B cell (primary cell): ENCODE data around the gene KIAA0408. TPM values are rescaled to one million over a fixed set of nuclear protein-coding genes. Genes with fewer than 3 reads are reported as not detected.

Experiments
- ATAC-seq: fragments of 200-7000 bp; cut with Tn5 transposase; one replicate; pipeline ENCODE4 v1.10.0; 2021; ENCODE audit warnings: low read depth, mild to moderate bottlenecking, moderate number of reproducible peaks, moderate library complexity
- CTCF ChIA-PET: fragments of 350-600 bp; sonication (Branson Sonifier 250); formaldehyde crosslinking; loops from one replicate; lab custom pipeline; 2021; ENCODE audit warnings: antibody characterized with exemption, inconsistent platforms; lab: Charles Lee
- POLR2A ChIA-PET: fragments of 350-600 bp; sonication (Branson Sonifier 250); formaldehyde crosslinking; loops from one replicate; lab custom pipeline; 2021; ENCODE audit warnings: antibody characterized with exemption; lab: Charles Lee
- DNase-seq: peaks from one replicate; pipeline ENCODE4 v3.0.0; 2013
- H2AFZ ChIP-seq: 2 replicates; pipeline ENCODE4 v1.6.1; 2012; ENCODE audit warnings: mild to moderate bottlenecking, low read depth, low read length; ENCODE audit not compliant: insufficient read depth, poor library complexity, severe bottlenecking
- H3K27ac ChIP-seq, 2 donors: 1 replicate in 1 of 2; 2 replicates in 1 of 2; pipeline ENCODE4 v1.5.1; 2012 to 2013; ENCODE audit warnings: low read length in 2 of 2, mild to moderate bottlenecking in 2 of 2, moderate library complexity in 1 of 2
- H3K27me3 ChIP-seq, 4 experiments: fragments of 200-600 bp in 1 of 4; sonication (generic) in 1 of 4; replicated peaks in 1 of 4; 1 replicate in 2 of 4; 2 replicates in 2 of 4; pipeline versions ENCODE4 v1.6.1 to v1.7.0; 2013 to 2016; ENCODE audit warnings: low read length in 3 of 4, mild to moderate bottlenecking in 2 of 4, mixed read lengths in 1 of 4, moderate library complexity in 1 of 4; ENCODE audit not compliant: insufficient read depth in 4 of 4, control insufficient read depth in 3 of 4; ENCODE audit errors: control extremely low read depth in 1 of 4
- H3K36me3 ChIP-seq, 2 experiments: replicated peaks in 1 of 2; 1 replicate in 1 of 2; 2 replicates in 1 of 2; pipeline versions ENCODE4 v1.6.1 to v1.7.1; 2013; ENCODE audit warnings: low read length in 1 of 2; ENCODE audit not compliant: insufficient read depth in 2 of 2, control insufficient read depth in 1 of 2; ENCODE audit errors: control extremely low read depth in 1 of 2, extremely low read depth in 1 of 2
- H3K4me1 ChIP-seq, 2 donors: fragments of 200-600 bp in 1 of 2; sonication (generic) in 1 of 2; 1 replicate in 1 of 2; 2 replicates in 1 of 2; pipeline versions ENCODE4 v1.5.1 to v1.6.1; 2013 to 2017; ENCODE audit warnings: low read length in 2 of 2; ENCODE audit not compliant: control insufficient read depth in 2 of 2, insufficient read depth in 2 of 2
- H3K4me2 ChIP-seq: replicated peaks from 2 replicates; pipeline ENCODE3; 2012; ENCODE audit warnings: mild to moderate bottlenecking, low read depth, low read length; ENCODE audit not compliant: poor library complexity, severe bottlenecking
- H3K4me3 ChIP-seq, 5 experiments: fragments of 200-600 bp in 1 of 5; sonication (generic) in 1 of 5; 1 replicate in 3 of 5; 2 replicates in 2 of 5; pipeline versions ENCODE4 v1.5.1 to v1.7.0; 2011 to 2016; ENCODE audit warnings: low read length in 4 of 5, mild to moderate bottlenecking in 4 of 5, low read depth in 2 of 5, control low read depth in 1 of 5, moderate library complexity in 1 of 5; ENCODE audit not compliant: insufficient read depth in 1 of 5; ENCODE audit errors: control extremely low read depth in 1 of 5, extremely low read depth in 1 of 5
- H3K79me2 ChIP-seq: fragments of 200-600 bp; sonication (generic); one replicate; pipeline ENCODE4 v1.6.0; 2016; ENCODE audit warnings: low read length; ENCODE audit not compliant: control insufficient read depth, insufficient read depth
- H3K9ac ChIP-seq: fragments of 200-600 bp; sonication (generic); 2 replicates; pipeline ENCODE4 v1.6.1; 2017; ENCODE audit warnings: mild to moderate bottlenecking, low read length, moderate library complexity
- H3K9me3 ChIP-seq, 3 donors: one replicate each; pipeline versions ENCODE4 v1.6.1 to v1.7.1; 2013; ENCODE audit warnings: low read length in 2 of 3; ENCODE audit not compliant: control insufficient read depth in 2 of 3, insufficient read depth in 1 of 3; ENCODE audit errors: control extremely low read depth in 1 of 3
- H4K20me1 ChIP-seq: 2 replicates; pipeline ENCODE4 v1.6.0; 2012; ENCODE audit warnings: mild to moderate bottlenecking, low read length; ENCODE audit not compliant: insufficient read depth, control insufficient read depth, poor library complexity, severe bottlenecking
- H3K27ac Mint-ChIP-seq: one replicate; pipeline ENCODE4 v1.8.0; 2021; ENCODE audit warnings: mixed read lengths
- H3K27me3 Mint-ChIP-seq: one replicate; pipeline ENCODE4 v1.8.0; 2021; ENCODE audit warnings: mixed read lengths
- H3K4me1 Mint-ChIP-seq: one replicate; pipeline ENCODE4 v1.8.0; 2021; ENCODE audit warnings: mixed read lengths
- H3K4me3 Mint-ChIP-seq: one replicate; pipeline ENCODE4 v1.8.0; 2021; ENCODE audit warnings: mixed read lengths
- H3K9me3 Mint-ChIP-seq: one replicate; pipeline ENCODE4 v1.8.0; 2022; ENCODE audit warnings: mixed read lengths; ENCODE audit not compliant: insufficient read depth
- CTCF ChIP-seq: fragments of 200-600 bp; IDR thresholded peaks from one replicate; pipeline ENCODE4 v1.8.0; 2022; ENCODE audit warnings: antibody characterized with exemption, mild to moderate bottlenecking
- EZH2 ChIP-seq: IDR thresholded peaks from 2 replicates; pipeline ENCODE4 v1.6.1; 2012; ENCODE audit warnings: borderline replicate concordance, low read depth, mild to moderate bottlenecking, moderate library complexity, low read length; ENCODE audit not compliant: insufficient read depth, poor library complexity, severe bottlenecking
- WGBS: methylation state at CpG from one replicate; pipeline ENCODE4 v1.1.5; 2013; ENCODE audit warnings: missing lambda C conversion rate; ENCODE audit not compliant: insufficient coverage; 5-methylcytosine and 5-hydroxymethylcytosine counted together
- intact Hi-C: fragments of 100-400 bp; cut with micrococcal nuclease; formaldehyde crosslinking; loops from one replicate; pipeline ENCODE4 v1.10.0; 2022
- polyA plus RNA-seq: library from polyadenylated mRNA; depleted of rRNA; stranded (reverse); fragments of >200 nt; gene quantifications from 2 replicates; pipeline ENCODE4 v1.2.3, GENCODE V29; 2012
- total RNA-seq, 2 donors: library from RNA; stranded (reverse); fragments of 120-200 nt in 1 of 2; gene quantifications; 1 replicate in 1 of 2; 2 replicates in 1 of 2; pipeline versions ENCODE4 v1.2.3 to v1.2.4, GENCODE V29; 2013 to 2022

KIAA0408 gene
- total and polyA plus RNA-seq, 2 donors (not counting 1 experiment from before 2014, with no cell fraction given) = 0.58 to 0.64 TPM

GRCh38 chr6:127464881-127465459, 5.8 kb upstream of the KIAA0408 start:
- Mint-ChIP-seq H3K4me3 (no peak overlapping the region), H3K9me3 (no peaks in the 10 kb centered on the region), H3K27ac (no peak overlapping the region), H3K4me1 (no peaks in the 10 kb centered on the region), H3K27me3 (no peaks in the 10 kb centered on the region)
- H3K4me2 ChIP-seq = no peak overlapping the region
- WGBS = 100% methylated on average over 1 of the region's 3 CpGs
- ATAC-seq (peak; percentile 45), DNase-seq (peak; percentile 45)
- no peak overlapping the region for H3K27ac ChIP-seq
- ChIA-PET CTCF (interaction anchor here (1.4 to 6.0 kb wide), 2 partner anchors 74 to 163 kb away, joined by 4 to 43 read pairs; no protein-coding TSS in a partner anchor), POLR2A (no interaction called here)
- no peaks in the 10 kb centered on the region for H3K27me3 ChIP-seq
- intact Hi-C loops = loop anchor here (1.0 kb wide), 2 partner anchors 74 to 163 kb away; no protein-coding TSS in a partner anchor
- H3K4me1 ChIP-seq = no peaks in the 10 kb centered on the region
- no peak overlapping the region for H3K4me3 ChIP-seq
- no peaks in the 10 kb centered on the region for H3K79me2 ChIP-seq
- no peaks in the 10 kb centered on the region for H4K20me1 ChIP-seq
- H3K36me3 ChIP-seq = no peaks in the 10 kb centered on the region
- H3K9ac ChIP-seq = no peak overlapping the region
- no peak overlapping the region for H2AFZ ChIP-seq
- no peaks in the 10 kb centered on the region for H3K9me3 ChIP-seq
- TF ChIP-seq EZH2 = no peak
- TF ChIP-seq CTCF = peak; percentile 76

GRCh38 chr6:127464161-127464880, 5.1 kb upstream of the KIAA0408 start:
- Histone ChIP-seq H3K36me3 (no peaks in the 10 kb centered on the region), H3K4me3 (no peak overlapping the region), H3K4me1 (no peaks in the 10 kb centered on the region), H3K79me2 (no peaks in the 10 kb centered on the region), H3K27ac (no peak overlapping the region), H3K9ac (no peak overlapping the region), H3K9me3 (no peaks in the 10 kb centered on the region), H4K20me1 (no peaks in the 10 kb centered on the region), H2AFZ (no peak overlapping the region), H3K4me2 (no peak overlapping the region), H3K27me3 (no peaks in the 10 kb centered on the region)
- 100% methylated on average over 1 of the region's 6 CpGs for WGBS
- POLR2A ChIA-PET = no interaction called here
- intact Hi-C loops = no loop called here
- Mint-ChIP-seq H3K4me1 (no peaks in the 10 kb centered on the region), H3K4me3 (no peak overlapping the region), H3K9me3 (no peaks in the 10 kb centered on the region), H3K27ac (no peak overlapping the region), H3K27me3 (no peaks in the 10 kb centered on the region)
- CTCF ChIA-PET = interaction anchor here (0.6 to 6.0 kb wide), 3 partner anchors 75 to 267 kb away, joined by 5 to 43 read pairs (median 13); no protein-coding TSS in a partner anchor
- DNase-seq (no peak), ATAC-seq (no peak)
- TF ChIP-seq EZH2 (no peak), CTCF (no peak)
